Mesendoderm (in vitro differentiated cells): ENCODE measurements around the gene TIFAB.
A peak's percentile ranks its signal among the peaks of the same experiment; 100 is the strongest.

Experiments
- DNase-seq: peaks from one replicate; pipeline ENCODE4 v3.0.0; 2013
- H2AK5ac ChIP-seq: 2 replicates; pipeline ENCODE4 v1.6.1; 2013; ENCODE audit warnings: low read length, inconsistent platforms
- H2BK120ac ChIP-seq: 2 replicates; pipeline ENCODE4 v1.6.1; 2013; ENCODE audit warnings: low read depth, mild to moderate bottlenecking, low read length, moderate library complexity, mixed read lengths
- H2BK15ac ChIP-seq: replicated peaks from 2 replicates; pipeline ENCODE4 v1.6.1; 2013; ENCODE audit warnings: low read depth, mild to moderate bottlenecking, moderate library complexity
- H2BK5ac ChIP-seq: 2 replicates; pipeline ENCODE4 v1.6.1; 2013; ENCODE audit warnings: low read length, inconsistent platforms
- H3K18ac ChIP-seq: 2 replicates; pipeline ENCODE4 v1.6.1; 2013; ENCODE audit warnings: mild to moderate bottlenecking, low read length, mixed read lengths
- H3K23ac ChIP-seq: one replicate; pipeline ENCODE4 v1.6.1; 2013; ENCODE audit warnings: low read length
- H3K27ac ChIP-seq: 2 replicates; pipeline ENCODE4 v1.5.1; 2013; ENCODE audit warnings: low read depth, mild to moderate bottlenecking, inconsistent platforms, low read length, moderate library complexity
- H3K27me3 ChIP-seq: 2 replicates; pipeline ENCODE4 v1.6.1; 2013; ENCODE audit warnings: low read length, control low read depth, mild to moderate bottlenecking, inconsistent platforms; ENCODE audit not compliant: insufficient read depth, poor library complexity
- H3K36me3 ChIP-seq: 2 replicates; pipeline ENCODE4 v1.6.1; 2013; ENCODE audit warnings: low read length, inconsistent platforms; ENCODE audit not compliant: control insufficient read depth, insufficient read depth
- H3K4ac ChIP-seq: one replicate; pipeline ENCODE4 v1.6.1; 2013; ENCODE audit warnings: low read depth, mild to moderate bottlenecking, low read length, moderate library complexity
- H3K4me1 ChIP-seq: 2 replicates; pipeline ENCODE4 v1.6.1; 2013; ENCODE audit warnings: low read depth, low read length, inconsistent platforms; ENCODE audit not compliant: control insufficient read depth
- H3K4me2 ChIP-seq: 2 replicates; pipeline ENCODE4 v1.6.1; 2013; ENCODE audit warnings: low read length
- H3K4me3 ChIP-seq: 2 replicates; pipeline ENCODE4 v1.5.1; 2013; ENCODE audit warnings: mild to moderate bottlenecking, low read length
- H3K56ac ChIP-seq: one replicate; pipeline ENCODE4 v1.6.1; 2013; ENCODE audit warnings: low read length
- H3K79me1 ChIP-seq: 2 replicates; pipeline ENCODE4 v1.6.1; 2013; ENCODE audit warnings: low read length, inconsistent platforms
- H3K79me2 ChIP-seq: 2 replicates; pipeline ENCODE4 v1.6.1; 2013; ENCODE audit warnings: mild to moderate bottlenecking, low read length; ENCODE audit not compliant: control insufficient read depth, insufficient read depth
- H3K9ac ChIP-seq: 2 replicates; pipeline ENCODE4 v1.6.1; 2013; ENCODE audit warnings: low read length, inconsistent platforms
- H4K5ac ChIP-seq: one replicate; pipeline ENCODE4 v1.6.1; 2013; ENCODE audit warnings: low read length
- H4K8ac ChIP-seq: one replicate; pipeline ENCODE4 v1.6.1; 2013; ENCODE audit warnings: low read depth, mild to moderate bottlenecking, control low read depth, low read length, moderate library complexity
- WGBS: extraction: QIAGEN DNeasy Blood & Tissue Kit; methylation state at CpG from one replicate; pipeline ENCODE4 v1.1.7; 2013; ENCODE audit warnings: low lambda C conversion rate, missing lambda C conversion rate; ENCODE audit not compliant: insufficient coverage; ENCODE audit errors: extremely low coverage; 5-methylcytosine and 5-hydroxymethylcytosine counted together

TIFAB gene

DNA sequence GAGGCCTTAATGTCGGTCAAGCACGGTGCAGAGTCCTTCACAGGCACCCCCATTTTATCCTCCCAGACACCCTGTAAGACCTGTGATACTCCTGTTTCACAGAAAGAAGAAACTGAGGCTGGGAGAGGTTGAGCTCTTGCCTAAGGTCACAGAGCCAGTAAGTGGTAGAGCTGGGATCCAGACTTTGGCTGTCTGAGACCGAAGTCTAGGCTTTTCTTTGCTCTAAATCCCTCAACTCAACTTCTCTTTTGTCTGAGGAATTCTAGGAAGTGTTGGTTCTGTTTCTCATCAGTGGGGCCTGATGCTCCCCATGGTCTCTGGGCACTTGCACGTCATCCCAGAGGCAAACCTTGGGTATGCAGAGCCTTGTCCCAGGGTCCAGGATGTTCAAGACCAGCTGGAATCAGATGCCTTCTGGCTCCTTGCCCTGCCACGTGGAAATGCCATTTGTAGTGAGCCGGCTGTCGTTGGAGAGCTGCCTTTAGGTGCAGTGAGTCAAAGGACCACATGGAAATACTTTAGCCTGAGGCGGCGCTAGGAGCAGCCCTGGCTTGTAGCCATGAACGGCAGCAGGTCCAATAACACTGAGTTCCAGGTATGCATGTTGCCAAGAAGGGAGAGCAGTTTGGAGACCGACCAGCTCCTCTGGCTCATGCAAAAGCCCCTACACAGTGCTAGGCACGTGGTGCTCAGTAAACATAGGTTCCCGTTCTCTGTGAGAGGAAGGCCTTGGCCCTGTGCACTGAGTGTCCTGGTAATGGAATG, 14.2 kb downstream of the TIFAB start:
- H2BK120ac ChIP-seq = no peak overlapping the region
- H3K27me3 ChIP-seq = no peaks in the 10 kb centered on the region

DNA sequence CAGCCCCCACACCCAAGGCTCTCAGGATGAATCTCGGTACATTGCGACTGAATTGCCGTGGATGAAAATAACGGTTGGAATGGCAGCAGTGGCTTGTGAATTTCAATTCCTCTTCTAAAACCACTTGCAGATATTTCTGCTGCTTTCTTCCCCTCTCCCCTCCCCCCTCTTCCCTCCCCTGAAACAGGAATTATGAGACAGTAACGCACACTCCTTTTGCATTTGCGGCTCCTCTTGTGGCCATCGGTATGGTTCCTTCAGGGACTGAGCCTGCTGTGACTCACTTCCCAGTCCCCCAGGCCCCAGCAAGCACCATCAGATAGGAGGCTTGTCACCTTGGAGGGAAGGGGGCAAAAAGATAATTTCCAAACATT, 14.7 kb downstream of the TIFAB start:
- Histone ChIP-seq H3K4me2 (no peak overlapping the region), H3K36me3 (no peaks in the 10 kb centered on the region), H3K18ac (no peak overlapping the region), H3K9ac (no peak overlapping the region), H4K8ac (no peak overlapping the region), H3K23ac (no peak overlapping the region), H2BK120ac (no peak overlapping the region), H2AK5ac (no peak overlapping the region), H2BK5ac (no peak overlapping the region), H3K27ac (no peak overlapping the region), H3K79me2 (no peaks in the 10 kb centered on the region), H3K4ac (no peak overlapping the region), H3K4me1 (peaks cover 2% of the 10 kb centered on the region), H3K4me3 (no peak overlapping the region), H3K56ac (no peak overlapping the region), H4K5ac (no peak overlapping the region), H3K27me3 (no peaks in the 10 kb centered on the region), H3K79me1 (no peaks in the 10 kb centered on the region), H2BK15ac (no peak overlapping the region)
- no CpG with 5 or more reads among the region's 7 CpGs for WGBS
- DNase-seq = no peak

More for the DNA sequence above, 14.2 kb downstream of the TIFAB start:
- H3K27ac ChIP-seq = no peak overlapping the region
- no peak overlapping the region for H3K9ac ChIP-seq
- no CpG with 5 or more reads among the region's 13 CpGs for WGBS
- no peak overlapping the region for H2BK15ac ChIP-seq
- DNase-seq = no peak
- H3K79me2 ChIP-seq = no peaks in the 10 kb centered on the region
- H3K36me3 ChIP-seq = no peaks in the 10 kb centered on the region
- no peak overlapping the region for H4K8ac ChIP-seq
- H3K4me3 ChIP-seq = no peak overlapping the region
- no peak overlapping the region for H2AK5ac ChIP-seq
- no peak overlapping the region for H3K4ac ChIP-seq
- no peak overlapping the region for H4K5ac ChIP-seq
- H3K23ac ChIP-seq = no peak overlapping the region
- H3K4me2 ChIP-seq = no peak overlapping the region
- no peaks in the 10 kb centered on the region for H3K79me1 ChIP-seq
- H3K56ac ChIP-seq = no peak overlapping the region
- H2BK5ac ChIP-seq = no peak overlapping the region
- H3K18ac ChIP-seq = no peak overlapping the region
- peaks cover 2% of the 10 kb centered on the region for H3K4me1 ChIP-seq

DNA sequence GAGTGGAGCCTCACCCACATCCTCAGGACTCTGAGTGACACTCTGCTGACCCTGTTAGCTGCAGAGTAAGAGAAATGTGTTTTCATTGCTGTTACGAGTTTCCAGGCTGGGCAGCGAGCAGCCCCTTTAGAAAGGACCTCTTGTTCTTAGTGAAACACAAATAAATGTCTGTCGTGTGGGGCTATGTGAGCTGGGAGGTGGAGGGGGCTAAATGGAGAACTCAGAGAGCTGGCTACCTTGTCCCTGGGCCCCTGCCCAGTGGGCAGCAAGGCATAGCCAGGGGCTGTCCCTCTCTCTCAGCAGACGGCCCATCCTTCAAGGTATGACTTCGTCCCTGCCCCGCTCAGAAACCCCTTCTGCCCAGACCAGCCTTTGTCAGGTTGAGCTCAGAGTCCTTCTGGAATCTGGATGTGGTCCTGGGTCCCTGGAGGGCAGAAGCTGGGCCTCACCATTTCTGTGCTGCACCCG, 15.2 kb downstream of the TIFAB start:
- Histone ChIP-seq H3K56ac (no peak overlapping the region), H3K23ac (no peak overlapping the region), H3K27ac (no peak overlapping the region), H3K18ac (no peak overlapping the region), H3K4me1 (peaks cover 2% of the 10 kb centered on the region), H4K5ac (no peak overlapping the region), H2AK5ac (no peak overlapping the region), H4K8ac (no peak overlapping the region), H3K4me2 (no peak overlapping the region), H3K4ac (no peak overlapping the region), H3K27me3 (no peaks in the 10 kb centered on the region), H2BK5ac (no peak overlapping the region), H3K36me3 (no peaks in the 10 kb centered on the region), H3K9ac (no peak overlapping the region), H3K4me3 (no peak overlapping the region), H3K79me1 (no peaks in the 10 kb centered on the region), H2BK120ac (no peak overlapping the region), H2BK15ac (no peak overlapping the region), H3K79me2 (no peaks in the 10 kb centered on the region)
- WGBS = no CpG with 5 or more reads among the region's 7 CpGs
- DNase-seq = no peak

DNA sequence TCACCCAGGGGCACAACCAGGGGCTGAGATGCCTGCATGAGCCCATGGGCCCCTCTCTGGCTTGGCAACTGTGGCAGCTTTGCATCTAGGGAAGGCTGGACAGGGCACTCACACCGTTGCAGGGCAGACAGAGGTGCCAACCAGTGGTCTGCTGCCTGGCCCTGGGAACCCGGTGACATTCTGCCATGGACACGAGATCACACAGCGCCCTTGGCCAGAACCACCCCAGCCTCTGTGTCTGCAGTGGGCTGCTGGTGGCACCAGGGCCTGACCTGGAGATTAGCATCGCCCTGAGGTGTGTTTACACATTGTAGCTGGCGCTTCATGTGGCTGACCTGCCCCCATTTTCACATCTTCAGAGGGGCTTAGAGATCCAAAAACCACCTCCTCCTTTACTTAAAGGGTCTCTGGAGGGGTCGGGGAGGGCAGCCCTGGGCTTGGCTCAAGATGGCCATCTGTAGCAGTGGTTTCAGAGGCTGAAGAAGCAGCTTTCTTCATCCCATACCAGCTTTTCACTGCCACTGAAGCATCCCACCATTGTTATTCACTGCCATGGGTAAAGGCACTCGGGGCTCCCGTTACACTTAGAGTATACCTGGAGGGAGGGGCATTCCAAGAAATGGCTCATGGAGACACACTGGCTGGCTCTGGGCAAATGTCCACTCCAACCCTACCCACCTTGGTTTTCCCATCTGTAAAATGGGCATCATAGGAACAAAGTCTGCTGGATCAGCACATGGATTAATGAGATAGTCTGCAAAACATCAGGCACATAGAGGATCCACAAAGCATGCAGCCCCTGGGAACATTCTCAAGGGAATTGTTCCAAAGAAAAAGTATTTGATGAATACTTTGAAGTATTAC, 16.5 kb downstream of the TIFAB start:
- Histone ChIP-seq H3K18ac (no peak overlapping the region), H3K4ac (no peak overlapping the region), H3K36me3 (no peaks in the 10 kb centered on the region), H4K5ac (no peak overlapping the region), H3K4me3 (no peak overlapping the region), H2BK5ac (no peak overlapping the region), H3K56ac (no peak overlapping the region), H3K79me1 (no peaks in the 10 kb centered on the region), H3K23ac (no peak overlapping the region), H3K9ac (no peak overlapping the region), H3K27ac (no peak overlapping the region), H3K4me2 (no peak overlapping the region), H3K4me1 (peaks cover 2% of the 10 kb centered on the region), H2BK15ac (no peak overlapping the region), H4K8ac (no peak overlapping the region), H3K27me3 (no peaks in the 10 kb centered on the region), H2BK120ac (no peak overlapping the region), H2AK5ac (no peak overlapping the region), H3K79me2 (no peaks in the 10 kb centered on the region)
- no peak for DNase-seq
- no CpG with 5 or more reads among the region's 9 CpGs for WGBS

DNA sequence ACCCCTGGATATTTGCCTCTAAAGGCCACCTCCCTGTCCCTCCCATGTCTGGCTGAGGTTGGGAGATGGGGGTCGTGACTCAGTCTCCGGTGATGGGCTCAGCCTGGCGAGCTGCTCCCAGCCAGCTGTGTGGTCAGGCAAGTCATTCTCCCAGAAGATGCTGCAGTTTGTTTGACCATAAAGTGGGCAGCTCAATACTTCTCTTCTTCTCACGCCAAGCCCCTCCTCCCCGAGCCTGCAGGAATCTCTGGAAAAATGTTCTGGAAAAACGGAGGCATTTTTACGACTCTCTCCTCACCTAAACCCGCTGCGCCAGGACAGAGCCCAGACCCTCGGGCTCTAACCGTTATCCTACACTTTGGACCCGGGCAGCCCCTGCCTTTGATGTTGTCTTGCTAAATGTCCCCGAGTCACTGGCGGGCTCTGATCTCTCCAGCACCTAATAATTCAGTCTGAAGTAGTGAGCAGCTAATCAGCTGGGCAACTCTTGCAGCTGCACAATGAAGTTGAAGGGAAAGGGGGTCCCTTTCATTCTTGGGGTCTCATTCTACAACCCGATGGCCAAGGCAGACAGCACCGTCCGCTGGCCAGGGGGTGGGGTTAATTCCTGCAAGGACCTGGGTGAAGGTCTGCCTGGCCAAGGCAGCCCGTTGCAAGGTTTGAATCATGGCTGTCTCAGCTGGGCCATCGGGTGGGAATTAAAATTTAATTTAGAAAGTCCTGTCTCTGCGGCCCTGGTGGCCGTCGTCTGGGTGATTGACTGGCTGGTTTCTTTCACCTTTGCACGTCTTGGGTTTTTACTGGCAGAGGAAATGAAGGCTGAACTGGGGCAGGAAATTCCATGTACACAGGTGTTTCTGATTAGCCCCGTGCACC, 17.3 kb downstream of the TIFAB start:
- Histone ChIP-seq H3K4me2 (no peak overlapping the region), H3K4ac (no peak overlapping the region), H3K79me1 (no peaks in the 10 kb centered on the region), H2AK5ac (no peak overlapping the region), H3K18ac (no peak overlapping the region), H3K9ac (no peak overlapping the region), H3K23ac (no peak overlapping the region), H3K36me3 (no peaks in the 10 kb centered on the region), H3K27ac (no peak overlapping the region), H4K8ac (no peak overlapping the region), H4K5ac (no peak overlapping the region), H3K56ac (peak overlapping the region; percentile 37), H3K4me3 (no peak overlapping the region), H2BK120ac (no peak overlapping the region), H3K79me2 (no peaks in the 10 kb centered on the region), H3K27me3 (no peaks in the 10 kb centered on the region), H2BK15ac (no peak overlapping the region), H3K4me1 (peaks cover 2% of the 10 kb centered on the region), H2BK5ac (no peak overlapping the region)
- DNase-seq = no peak
- WGBS = no CpG with 5 or more reads among the region's 24 CpGs
